Subcutaneous abdominal adipose tissue (tissue), 5 donors: ENCODE measurements around the gene PIP4K2A.
"Not testable (repeated sequence)": the region's sequence is repeated elsewhere in the genome, so short reads cannot be mapped to it uniquely, and the experiment has no call there.

ENCODE experiments used
- H3K27ac ChIP-seq: one replicate; pipeline ENCODE4 v1.7.0; 2013; ENCODE audit warnings: low read depth, mild to moderate bottlenecking, inconsistent platforms, low read length, moderate library complexity
- H3K27me3 ChIP-seq, 5 donors: one replicate each; pipeline ENCODE4 v1.7.0; 2013; ENCODE audit warnings: low read length in 5 of 5, inconsistent platforms in 1 of 5; ENCODE audit not compliant: control insufficient read depth in 5 of 5, insufficient read depth in 4 of 5
- H3K36me3 ChIP-seq, 5 donors: one replicate each; pipeline ENCODE4 v1.7.0; 2013; ENCODE audit warnings: low read length in 5 of 5; ENCODE audit not compliant: control insufficient read depth in 5 of 5, insufficient read depth in 5 of 5
- H3K4me1 ChIP-seq, 5 donors: one replicate each; pipeline ENCODE4 v1.7.0; 2013; ENCODE audit warnings: low read length in 5 of 5, mild to moderate bottlenecking in 3 of 5, moderate library complexity in 1 of 5; ENCODE audit not compliant: control insufficient read depth in 5 of 5, insufficient read depth in 5 of 5
- H3K4me3 ChIP-seq, 5 donors: one replicate each; pipeline ENCODE4 v1.7.0; 2013; ENCODE audit warnings: low read length in 5 of 5, low read depth in 1 of 5
- H3K9ac ChIP-seq, 5 donors: one replicate each; pipeline ENCODE4 v1.7.0; 2013; ENCODE audit warnings: low read length in 5 of 5, mild to moderate bottlenecking in 4 of 5, moderate library complexity in 3 of 5
- H3K9me3 ChIP-seq, 5 donors: one replicate each; pipeline ENCODE4 v1.7.0; 2013; ENCODE audit warnings: low read length in 5 of 5; ENCODE audit not compliant: control insufficient read depth in 5 of 5
- donor health status: healthy.
- donor health status: healthy.
- donor health status: healthy.
- donor health status: healthy.
- donor health status: healthy.

Gene PIP4K2A

GRCh38 chr10:22741631-22742030 lies 27.3 kb upstream of the PIP4K2A start:
- not testable (repeated sequence) for H3K4me1 ChIP-seq, H3K4me3 ChIP-seq, H3K9me3 ChIP-seq, H3K36me3 ChIP-seq, H3K27ac ChIP-seq, H3K9ac ChIP-seq, H3K27me3 ChIP-seq

- no peak overlapping the region for H3K4me3 ChIP-seq
- H3K9me3 ChIP-seq, result peaks cover 0 to 4% (median 0%) of the 10 kb centered on the region in 5 donors
- H3K36me3 ChIP-seq, result no peaks in the 10 kb centered on the region
- no peak overlapping the region for H3K9ac ChIP-seq
- H3K27me3 ChIP-seq, result no peaks in the 10 kb centered on the region
- H3K27ac ChIP-seq, result no peak overlapping the region
- peaks cover 0 to 7% (median 0%) of the 10 kb centered on the region in 5 donors for H3K4me1 ChIP-seq
Measured at GRCh38 chr10:22740180-22740579, 25.8 kb upstream of the PIP4K2A start.

- no peaks in the 10 kb centered on the region for H3K36me3 ChIP-seq
- no peak overlapping the region for H3K9ac ChIP-seq
- H3K27ac ChIP-seq, result no peak overlapping the region
- H3K9me3 ChIP-seq, result peaks cover 0 to 4% (median 0%) of the 10 kb centered on the region in 5 donors
- H3K4me3 ChIP-seq, result no peak overlapping the region
- H3K4me1 ChIP-seq, result peaks cover 0 to 7% (median 0%) of the 10 kb centered on the region in 5 donors
- H3K27me3 ChIP-seq, result no peaks in the 10 kb centered on the region
Measured at GRCh38 chr10:22737587-22737986, 23.2 kb upstream of the PIP4K2A start.

GRCh38 chr10:22736134-22736533 lies 21.8 kb upstream of the PIP4K2A start:
- Histone ChIP-seq H3K36me3 (no peaks in the 10 kb centered on the region), H3K9ac (no peak overlapping the region), H3K9me3 (peaks cover 0 to 4% (median 0%) of the 10 kb centered on the region in 5 donors), H3K27ac (no peak overlapping the region), H3K27me3 (no peaks in the 10 kb centered on the region), H3K4me3 (no peak overlapping the region), H3K4me1 (peaks cover 0 to 7% (median 0%) of the 10 kb centered on the region in 5 donors)

GRCh38 chr10:22733992-22734391 lies 19.6 kb upstream of the PIP4K2A start:
- H3K9me3 ChIP-seq, result no peaks in the 10 kb centered on the region
- H3K4me1 ChIP-seq, result peaks cover 0 to 7% (median 0%) of the 10 kb centered on the region in 5 donors
- no peak overlapping the region for H3K4me3 ChIP-seq
- H3K36me3 ChIP-seq, result no peaks in the 10 kb centered on the region
- no peak overlapping the region for H3K27ac ChIP-seq
- H3K27me3 ChIP-seq, result no peaks in the 10 kb centered on the region
- no peak overlapping the region for H3K9ac ChIP-seq

- no peaks in the 10 kb centered on the region for H3K36me3 ChIP-seq
- H3K4me1 ChIP-seq, result peaks cover 0 to 4% (median 0%) of the 10 kb centered on the region in 5 donors
- no peaks in the 10 kb centered on the region for H3K27me3 ChIP-seq
- H3K4me3 ChIP-seq, result no peak overlapping the region
- H3K9ac ChIP-seq, result no peak overlapping the region
- no peaks in the 10 kb centered on the region for H3K9me3 ChIP-seq
- H3K27ac ChIP-seq, result no peak overlapping the region
Measured at GRCh38 chr10:22727663-22728062, 13.3 kb upstream of the PIP4K2A start.

- H3K27ac ChIP-seq, result no peak overlapping the region
- H3K4me3 ChIP-seq, result no peak overlapping the region
- no peaks in the 10 kb centered on the region for H3K36me3 ChIP-seq
- no peak overlapping the region for H3K9ac ChIP-seq
- no peaks in the 10 kb centered on the region for H3K27me3 ChIP-seq
- H3K4me1 ChIP-seq, result peaks cover 0 to 5% (median 0%) of the 10 kb centered on the region in 5 donors
- H3K9me3 ChIP-seq, result no peaks in the 10 kb centered on the region
Measured at GRCh38 chr10:22727112-22727511, 12.7 kb upstream of the PIP4K2A start.

GRCh38 chr10:22724773-22725172 lies 10.4 kb upstream of the PIP4K2A start:
- H3K9me3 ChIP-seq, result no peaks in the 10 kb centered on the region
- H3K4me1 ChIP-seq, result peaks cover 0 to 5% (median 0%) of the 10 kb centered on the region in 5 donors
- no peak overlapping the region for H3K9ac ChIP-seq
- no peaks in the 10 kb centered on the region for H3K27me3 ChIP-seq
- H3K27ac ChIP-seq, result no peak overlapping the region
- no peaks in the 10 kb centered on the region for H3K36me3 ChIP-seq
- no peak overlapping the region for H3K4me3 ChIP-seq

- no peak overlapping the region for H3K27ac ChIP-seq
- H3K4me3 ChIP-seq, result no peak overlapping the region
- no peaks in the 10 kb centered on the region for H3K9me3 ChIP-seq
- no peak overlapping the region for H3K9ac ChIP-seq
- H3K36me3 ChIP-seq, result no peaks in the 10 kb centered on the region
- H3K4me1 ChIP-seq, result peaks cover 0 to 5% (median 0%) of the 10 kb centered on the region in 5 donors
- H3K27me3 ChIP-seq, result no peaks in the 10 kb centered on the region
Measured at GRCh38 chr10:22723783-22724182, 9.4 kb upstream of the PIP4K2A start.

GRCh38 chr10:22723343-22723779 lies 9.0 kb upstream of the PIP4K2A start:
- Histone ChIP-seq H3K27ac (no peak overlapping the region), H3K4me3 (no peak overlapping the region), H3K9me3 (no peaks in the 10 kb centered on the region)

More at GRCh38 chr10:22723343-22723779, 9.0 kb upstream of the PIP4K2A start:
- Histone ChIP-seq H3K27me3 (no peaks in the 10 kb centered on the region), H3K36me3 (no peaks in the 10 kb centered on the region), H3K4me1 (peaks cover 0 to 5% (median 0%) of the 10 kb centered on the region in 5 donors), H3K9ac (no peak overlapping the region)
